Esophagus muscularis mucosa (tissue), 4 donors: ENCODE results near the gene TOM1L2. TPM values are rescaled to one million over a fixed set of nuclear protein-coding genes. Genes with fewer than 3 reads are reported as not detected.

Source experiments
- DNase-seq: peaks from one replicate; pipeline ENCODE4 v3.0.0-alpha.2; 2017; ENCODE audit errors: extremely low spot score
- H3K27ac ChIP-seq, 4 donors: fragments of 200-600 bp; sonication (generic); replicated peaks in 1 of 4; 1 replicate in 3 of 4; 2 replicates in 1 of 4; pipeline ENCODE4 v1.5.1; 2016 to 2019; ENCODE audit warnings: mild to moderate bottlenecking in 1 of 4
- H3K27me3 ChIP-seq, 4 donors: fragments of 200-600 bp; sonication (generic); one replicate each; pipeline versions ENCODE4 v1.5.1 to v1.6.0; 2016 to 2019
- H3K36me3 ChIP-seq, 4 donors: fragments of 200-600 bp; sonication (generic); one replicate each; pipeline ENCODE4 v1.5.1; 2016 to 2019
- H3K4me1 ChIP-seq, 4 donors: fragments of 200-600 bp; sonication (generic); one replicate each; pipeline ENCODE4 v1.5.1; 2016 to 2019
- H3K4me3 ChIP-seq, 4 donors: fragments of 200-600 bp; sonication (generic); 1 replicate in 2 of 4; 2 replicates in 2 of 4; pipeline ENCODE4 v1.5.1; 2016 to 2019; ENCODE audit warnings: mild to moderate bottlenecking in 4 of 4, moderate library complexity in 1 of 4
- H3K9me3 ChIP-seq, 4 donors: fragments of 200-600 bp; sonication (generic); 1 replicate in 3 of 4; 2 replicates in 1 of 4; pipeline ENCODE4 v1.5.1; 2016 to 2019
- EP300 ChIP-seq: sonication (generic); formaldehyde crosslinking; IDR thresholded peaks from one replicate; pipeline ENCODE4 v1.6.1; 2017; ENCODE audit warnings: antibody characterized with exemption
- POLR2A ChIP-seq: fragments of 450-650 bp; IDR thresholded peaks from one replicate; pipeline ENCODE4 v1.6.1; 2017; ENCODE audit warnings: antibody characterized with exemption, moderate library complexity, mild to moderate bottlenecking, low read depth
- POLR2AphosphoS5 ChIP-seq, 2 donors: sonication (generic); formaldehyde crosslinking; IDR thresholded peaks; one replicate each; pipeline ENCODE4 v1.6.1; 2017; ENCODE audit warnings: antibody characterized with exemption in 2 of 2
- WGBS: methylation state at CpG from one replicate; pipeline ENCODE4 v1.1.5; 2018; 5-methylcytosine and 5-hydroxymethylcytosine counted together
- intact Hi-C: fragments of 100-400 bp; cut with DNase I; formaldehyde crosslinking; loops from one replicate; pipeline ENCODE4 v1.15.1; 2023
- total RNA-seq, 4 donors: library from RNA; depleted of rRNA; stranded (reverse); fragments of >200 nt; gene quantifications; one replicate each; pipeline versions ENCODE4 v1.1.0 to v1.2.1, GENCODE V29; 2016
- TF ChIP-seq, protein P1 (sequence below), 3 experiments: fragments of 200-600 bp in 2 of 3; fragments of 450-650 bp in 1 of 3; sonication (generic) in 2 of 3; IDR thresholded peaks; one replicate each; pipeline ENCODE4 v1.5.1; 2017 to 2019; ENCODE audit warnings: antibody characterized with exemption in 3 of 3, mild to moderate bottlenecking in 2 of 3, moderate library complexity in 1 of 3

TOM1L2 gene
- total RNA-seq, 4 donors from 2014 or later = 64.4 to 96.9 (median 75.0) TPM

DNA sequence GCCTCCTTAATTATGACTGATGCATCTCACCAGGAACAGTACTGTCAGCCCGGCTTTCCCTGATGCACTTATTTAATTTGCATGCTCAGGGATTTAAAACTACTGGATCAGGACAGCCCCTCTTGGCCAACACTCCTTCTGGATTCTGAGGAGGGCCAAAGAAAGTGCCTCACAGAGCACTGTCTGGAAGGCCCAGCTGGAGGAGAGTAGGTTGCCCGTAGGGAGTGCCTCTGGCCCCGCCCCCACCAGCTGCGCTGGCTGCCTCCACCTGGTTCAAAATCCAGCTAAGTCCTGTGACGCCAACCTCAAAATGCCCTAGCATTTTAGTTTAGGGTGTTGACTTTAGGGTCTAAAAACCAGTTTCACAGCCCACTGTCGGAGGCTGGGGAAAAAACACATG, 86.0 kb downstream of the TOM1L2 start:
- 77% methylated on average over 2 of the region's 6 CpGs for WGBS
- TF ChIP-seq, protein P1, sequence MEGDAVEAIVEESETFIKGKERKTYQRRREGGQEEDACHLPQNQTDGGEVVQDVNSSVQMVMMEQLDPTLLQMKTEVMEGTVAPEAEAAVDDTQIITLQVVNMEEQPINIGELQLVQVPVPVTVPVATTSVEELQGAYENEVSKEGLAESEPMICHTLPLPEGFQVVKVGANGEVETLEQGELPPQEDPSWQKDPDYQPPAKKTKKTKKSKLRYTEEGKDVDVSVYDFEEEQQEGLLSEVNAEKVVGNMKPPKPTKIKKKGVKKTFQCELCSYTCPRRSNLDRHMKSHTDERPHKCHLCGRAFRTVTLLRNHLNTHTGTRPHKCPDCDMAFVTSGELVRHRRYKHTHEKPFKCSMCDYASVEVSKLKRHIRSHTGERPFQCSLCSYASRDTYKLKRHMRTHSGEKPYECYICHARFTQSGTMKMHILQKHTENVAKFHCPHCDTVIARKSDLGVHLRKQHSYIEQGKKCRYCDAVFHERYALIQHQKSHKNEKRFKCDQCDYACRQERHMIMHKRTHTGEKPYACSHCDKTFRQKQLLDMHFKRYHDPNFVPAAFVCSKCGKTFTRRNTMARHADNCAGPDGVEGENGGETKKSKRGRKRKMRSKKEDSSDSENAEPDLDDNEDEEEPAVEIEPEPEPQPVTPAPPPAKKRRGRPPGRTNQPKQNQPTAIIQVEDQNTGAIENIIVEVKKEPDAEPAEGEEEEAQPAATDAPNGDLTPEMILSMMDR (IDR thresholded peaks at IDR 0.05) = no peak
- TF ChIP-seq EP300 (no peak), POLR2A (no peak), POLR2AphosphoS5 (IDR thresholded peaks at IDR 0.05) (no peak)
- DNase-seq = no peak
- no peak overlapping the region for H3K4me3 ChIP-seq
- peaks cover 0 to 17% (median 11%) of the 10 kb centered on the region in 4 donors for H3K4me1 ChIP-seq
- no peak overlapping the region for H3K27ac ChIP-seq
- H3K27me3 ChIP-seq = no peaks in the 10 kb centered on the region
- H3K9me3 ChIP-seq = no peaks in the 10 kb centered on the region
- intact Hi-C loops = loop anchor here (10.0 kb wide), 1 partner anchor 89 kb away; the partner anchor contains the start of genes DRC3 and TOM1L2
- H3K36me3 ChIP-seq = peaks cover 8 to 88% (median 57%) of the 10 kb centered on the region in 4 donors

DNA sequence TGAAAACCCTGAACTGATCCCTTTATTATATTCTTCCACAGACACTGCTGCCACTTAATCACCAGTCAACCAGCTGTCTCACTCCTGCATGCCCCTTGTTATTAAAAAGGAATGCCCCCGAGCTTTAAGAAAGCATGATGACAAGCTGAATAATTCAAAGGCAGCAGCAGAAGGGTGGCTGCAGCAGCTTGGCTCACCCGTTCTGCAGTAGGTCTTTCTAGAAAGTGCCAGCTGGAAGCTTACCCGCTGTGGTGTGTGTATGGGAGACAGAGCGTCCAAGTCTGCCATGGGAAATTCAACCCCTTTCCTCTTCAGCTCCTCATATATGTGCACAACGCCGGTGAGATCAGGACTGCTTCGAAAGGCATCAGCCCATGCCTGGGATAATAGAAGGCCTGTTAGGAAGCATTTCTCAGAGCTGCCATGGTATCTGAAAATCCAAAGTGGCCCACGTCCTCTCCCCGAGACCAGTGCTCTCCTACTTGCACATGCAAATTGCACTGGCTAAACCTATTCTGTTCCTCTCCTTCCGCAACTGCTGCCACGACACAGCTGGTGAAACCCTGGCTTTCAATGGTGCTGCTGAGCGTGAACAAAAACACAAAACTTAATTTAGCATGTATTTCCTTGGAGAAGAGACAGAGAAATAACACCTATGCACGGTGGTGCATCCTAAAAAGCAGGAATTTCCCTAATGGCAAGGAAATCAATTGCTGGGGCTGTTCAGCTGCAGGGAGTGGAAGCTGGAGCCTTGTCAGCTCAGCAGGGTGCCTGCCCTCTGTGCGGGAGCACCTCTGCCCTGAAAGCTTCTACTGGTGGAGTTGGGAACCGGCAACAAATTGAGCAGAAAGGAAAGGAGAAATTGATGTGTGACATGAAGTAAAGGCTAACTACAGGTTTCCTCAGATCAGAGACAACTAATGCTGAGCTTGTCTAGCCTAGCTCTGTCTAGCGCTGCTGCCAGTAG, 87.5 kb downstream of the TOM1L2 start:
- intact Hi-C loops = loop anchor here (10.0 kb wide), 1 partner anchor 90 kb away; the partner anchor contains the start of genes DRC3 and TOM1L2
- no peak for DNase-seq
- no peaks in the 10 kb centered on the region for H3K27me3 ChIP-seq
- no peak overlapping the region for H3K4me3 ChIP-seq
- 92% methylated on average over 16 of the region's 16 CpGs for WGBS
- H3K27ac ChIP-seq = no peak overlapping the region
- H3K36me3 ChIP-seq = peaks cover 8 to 90% (median 62%) of the 10 kb centered on the region in 4 donors
- peaks cover 9 to 21% (median 16%) of the 10 kb centered on the region in 4 donors for H3K4me1 ChIP-seq
- no peak for TF ChIP-seq EP300
- TF ChIP-seq, protein P1 (IDR thresholded peaks at IDR 0.05) = no peak
- TF ChIP-seq POLR2AphosphoS5 (IDR thresholded peaks at IDR 0.05) = no peak
- no peak for TF ChIP-seq POLR2A
- no peaks in the 10 kb centered on the region for H3K9me3 ChIP-seq

DNA sequence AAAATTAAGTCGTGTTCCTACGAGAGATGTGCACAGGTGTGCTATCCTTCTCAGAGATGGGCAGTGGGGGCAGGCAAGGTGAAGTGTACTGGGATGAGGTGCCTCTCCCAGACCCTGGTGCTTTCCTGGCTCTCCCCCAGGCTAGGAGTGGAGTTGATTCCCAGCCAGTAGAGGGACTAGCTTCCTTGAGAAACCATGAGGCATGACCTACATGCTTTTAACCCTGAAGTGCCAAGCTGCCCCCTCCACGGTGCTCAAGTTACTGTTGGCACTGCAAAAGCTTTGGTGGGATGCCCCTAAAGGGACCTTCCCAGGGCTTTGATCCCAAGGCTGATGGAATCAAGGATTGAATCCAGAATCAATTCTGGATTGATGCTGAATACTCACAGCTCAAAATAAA, 88.4 kb downstream of the TOM1L2 start:
- 84% methylated on average over 3 of the region's 3 CpGs for WGBS
- DNase-seq = no peak
- Histone ChIP-seq H3K4me3 (no peak overlapping the region), H3K9me3 (no peaks in the 10 kb centered on the region), H3K27me3 (no peaks in the 10 kb centered on the region), H3K36me3 (peaks cover 8 to 91% (median 64%) of the 10 kb centered on the region in 4 donors), H3K27ac (no peak overlapping the region), H3K4me1 (peaks cover 14 to 29% (median 19%) of the 10 kb centered on the region in 4 donors)
- TF ChIP-seq, protein P1 (IDR thresholded peaks at IDR 0.05) = no peak
- TF ChIP-seq POLR2AphosphoS5 (IDR thresholded peaks at IDR 0.05) (no peak), POLR2A (no peak), EP300 (no peak)
- intact Hi-C loops = loop anchor here (10.0 kb wide), 1 partner anchor 91 kb away; the partner anchor contains the start of genes DRC3 and TOM1L2

DNA sequence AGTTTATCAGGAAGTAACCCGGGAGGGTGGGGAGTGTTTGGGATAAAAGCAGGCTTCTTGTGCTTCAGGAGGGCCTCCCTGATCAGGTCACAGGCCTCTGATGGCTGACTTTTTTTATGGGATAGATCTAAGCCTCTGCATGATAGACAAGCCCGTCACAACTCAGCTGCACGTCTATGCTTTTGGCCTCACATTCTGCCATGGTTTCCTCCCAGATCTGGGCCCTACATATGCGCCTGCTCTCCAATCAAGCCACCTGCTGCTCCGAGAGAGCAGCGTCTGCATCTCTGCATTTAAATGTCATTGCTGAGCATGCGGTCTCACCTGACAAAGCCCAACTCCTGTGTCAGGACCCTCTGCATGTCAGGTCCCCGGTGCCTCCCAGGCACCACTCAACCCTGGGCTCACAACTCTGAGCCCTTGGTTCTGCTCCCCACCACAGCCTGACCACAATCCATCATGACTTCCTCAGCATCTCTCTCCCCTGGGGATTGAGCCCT, 90.1 kb downstream of the TOM1L2 start:
- no peaks in the 10 kb centered on the region for H3K9me3 ChIP-seq
- no peaks in the 10 kb centered on the region for H3K27me3 ChIP-seq
- DNase-seq = no peak
- H3K4me3 ChIP-seq = no peak overlapping the region
- no peak overlapping the region for H3K27ac ChIP-seq
- H3K4me1 ChIP-seq = peaks cover 22 to 36% (median 32%) of the 10 kb centered on the region in 4 donors
- intact Hi-C loops = loop anchor here (10.0 kb wide), 1 partner anchor 93 kb away; the partner anchor contains the start of genes DRC3 and TOM1L2
- WGBS = 85% methylated on average over 8 of the region's 8 CpGs
- H3K36me3 ChIP-seq = peaks cover 8 to 83% (median 67%) of the 10 kb centered on the region in 4 donors
- TF ChIP-seq POLR2A = no peak
- no peak for TF ChIP-seq POLR2AphosphoS5 (IDR thresholded peaks at IDR 0.05)
- TF ChIP-seq, protein P1 (IDR thresholded peaks at IDR 0.05) = no peak
- TF ChIP-seq EP300 = no peak
